ENCODE measurements around the gene UHRF2. TPM values are rescaled to one million over a fixed set of nuclear protein-coding genes. Genes with fewer than 3 reads are reported as not detected.

UHRF2 gene
- total RNA-seq, 1 donor from 2014 or later: 31.9 TPM

- no peak for DNase-seq (ENCODE audit: low read depth)
Measured at GRCh38 chr9:6488395-6488794, 75.4 kb downstream of the UHRF2 start.

GRCh38 chr9:6489099-6489498 lies 76.1 kb downstream of the UHRF2 start:
- no peak for TF ChIP-seq CTCF (IDR thresholded peaks at IDR 0.05; ENCODE audit: insufficient read depth, low read length, poor library complexity, severe bottlenecking)
- Histone ChIP-seq H3K36me3 (ENCODE audit: control insufficient read depth, insufficient read depth, low read length) (no peaks in the 10 kb centered on the region), H3K27me3 (ENCODE audit: control insufficient read depth, insufficient read depth, low read length) (no peaks in the 10 kb centered on the region), H3K4me3 (ENCODE audit: low read depth, low read length) (no peak overlapping the region)
- DNase-seq (ENCODE audit: low read depth): no peak

More at GRCh38 chr9:6488395-6488794, 75.4 kb downstream of the UHRF2 start:
- no peak overlapping the region for H3K4me3 ChIP-seq (ENCODE audit: low read depth, low read length)
- no peak for TF ChIP-seq CTCF (IDR thresholded peaks at IDR 0.05; ENCODE audit: insufficient read depth, low read length, poor library complexity, severe bottlenecking)
- H3K36me3 ChIP-seq (ENCODE audit: control insufficient read depth, insufficient read depth, low read length): no peaks in the 10 kb centered on the region
- H3K27me3 ChIP-seq (ENCODE audit: control insufficient read depth, insufficient read depth, low read length): no peaks in the 10 kb centered on the region

GRCh38 chr9:6490863-6491262 lies 77.9 kb downstream of the UHRF2 start:
- no peaks in the 10 kb centered on the region for H3K36me3 ChIP-seq (ENCODE audit: control insufficient read depth, insufficient read depth, low read length)
- no peak for DNase-seq (ENCODE audit: low read depth)
- H3K4me3 ChIP-seq (ENCODE audit: low read depth, low read length): no peak overlapping the region
- no peak for TF ChIP-seq CTCF (IDR thresholded peaks at IDR 0.05; ENCODE audit: insufficient read depth, low read length, poor library complexity, severe bottlenecking)
- no peaks in the 10 kb centered on the region for H3K27me3 ChIP-seq (ENCODE audit: control insufficient read depth, insufficient read depth, low read length)

- no peak for DNase-seq (ENCODE audit: low read depth)
- Histone ChIP-seq H3K36me3 (ENCODE audit: control insufficient read depth, insufficient read depth, low read length) (no peaks in the 10 kb centered on the region), H3K27me3 (ENCODE audit: control insufficient read depth, insufficient read depth, low read length) (no peaks in the 10 kb centered on the region), H3K4me3 (ENCODE audit: low read depth, low read length) (no peak overlapping the region)
- no peak for TF ChIP-seq CTCF (IDR thresholded peaks at IDR 0.05; ENCODE audit: insufficient read depth, low read length, poor library complexity, severe bottlenecking)
Measured at GRCh38 chr9:6495466-6495865, 82.5 kb downstream of the UHRF2 start.

GRCh38 chr9:6498982-6499381 lies 86.0 kb downstream of the UHRF2 start:
- no peak for TF ChIP-seq CTCF (IDR thresholded peaks at IDR 0.05; ENCODE audit: insufficient read depth, low read length, poor library complexity, severe bottlenecking)
- DNase-seq (ENCODE audit: low read depth): peak; percentile 39
- H3K27me3 ChIP-seq (ENCODE audit: control insufficient read depth, insufficient read depth, low read length): no peaks in the 10 kb centered on the region
- H3K4me3 ChIP-seq (ENCODE audit: low read depth, low read length): no peak overlapping the region
- no peaks in the 10 kb centered on the region for H3K36me3 ChIP-seq (ENCODE audit: control insufficient read depth, insufficient read depth, low read length)

- Histone ChIP-seq H3K36me3 (ENCODE audit: control insufficient read depth, insufficient read depth, low read length) (no peaks in the 10 kb centered on the region), H3K4me3 (ENCODE audit: low read depth, low read length) (no peak overlapping the region), H3K27me3 (ENCODE audit: control insufficient read depth, insufficient read depth, low read length) (no peaks in the 10 kb centered on the region)
- DNase-seq (ENCODE audit: low read depth): no peak
- no peak for TF ChIP-seq CTCF (IDR thresholded peaks at IDR 0.05; ENCODE audit: insufficient read depth, low read length, poor library complexity, severe bottlenecking)
Measured at GRCh38 chr9:6501526-6502210, 88.7 kb downstream of the UHRF2 start.

Measured in kidney epithelial cell (primary cell).